Left kidney (tissue), 2 donors: Measurements from ENCODE around the gene PDLIM4. TPM values are rescaled to one million over a fixed set of nuclear protein-coding genes. Genes with fewer than 3 reads are reported as not detected.
A peak's percentile ranks its signal among the peaks of the same experiment; 100 is the strongest.

Experiments
- DNase-seq: peaks from one replicate; pipeline ENCODE4 v3.0.0-alpha.2; 2013
- polyA plus RNA-seq: library from polyadenylated mRNA; unstranded; fragments of 120-200 nt; gene quantifications from one replicate; pipeline ENCODE4 v1.2.1, GENCODE V29; 2013; ENCODE audit not compliant: insufficient read length

Gene PDLIM4
- polyA plus RNA-seq, 1 donor, result 11.1 TPM

DNA sequence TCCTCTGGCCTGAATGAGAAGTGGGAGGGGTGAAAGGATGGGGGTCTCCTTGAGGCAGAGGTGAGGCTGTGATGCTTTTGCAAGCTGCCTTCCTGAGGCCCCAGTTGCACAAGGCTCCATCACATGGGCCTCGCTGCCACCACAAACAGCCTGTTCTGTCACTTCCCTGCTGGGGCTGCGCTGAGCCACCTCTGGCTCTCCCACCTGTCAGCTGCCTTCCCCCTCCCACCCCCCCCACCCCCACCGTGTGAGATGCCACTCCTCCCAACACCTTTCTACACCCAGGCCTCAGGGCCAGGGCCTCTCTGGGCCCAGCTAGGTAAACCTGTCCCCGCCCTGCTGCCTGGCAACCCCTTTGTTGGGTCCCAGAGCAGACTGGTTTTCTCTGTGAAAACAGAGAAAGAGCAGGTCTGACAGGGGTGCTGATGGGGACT is 4.5 kb upstream of the PDLIM4 start:
- DNase-seq, result no peak

GRCh38 chr5:132253452-132254320 is 3.8 kb upstream of the PDLIM4 start:
- DNase-seq, result no peak

GRCh38 chr5:132254321-132254977 is 3.0 kb upstream of the PDLIM4 start:
- DNase-seq, result no peak

DNA sequence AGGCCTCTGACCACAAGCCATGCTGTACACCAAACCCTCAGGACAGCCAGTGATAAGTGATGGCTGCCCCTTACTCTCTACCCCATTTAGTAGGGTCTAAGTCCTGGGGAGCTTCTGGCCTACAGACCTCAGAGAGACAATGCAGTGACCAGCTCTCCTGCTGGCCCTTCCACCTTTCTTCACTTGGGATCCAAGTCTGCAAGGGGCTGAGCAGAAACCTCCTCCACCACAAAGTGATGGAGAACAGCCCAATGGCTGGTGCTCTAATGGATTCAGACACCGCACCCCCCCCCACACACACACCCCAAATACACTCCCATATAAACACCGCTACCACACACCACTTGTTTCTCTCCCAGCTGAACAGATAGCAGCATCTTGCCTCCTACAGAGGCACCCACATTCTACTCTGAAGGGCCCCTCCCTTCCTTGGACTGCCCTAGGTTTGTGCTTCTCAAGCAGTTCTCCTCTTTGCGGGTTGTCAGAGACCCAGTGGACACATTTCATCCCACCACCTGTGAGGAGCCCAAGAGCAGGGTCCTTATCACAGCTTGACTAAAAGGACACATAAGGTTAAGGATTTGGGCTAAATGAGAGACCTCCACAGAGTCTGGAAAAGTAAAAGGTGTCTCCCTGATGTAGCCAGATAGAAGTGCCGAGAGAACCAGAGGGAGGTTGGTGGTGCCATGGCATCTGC is 1.3 kb upstream of the PDLIM4 start:
- DNase-seq, result no peak

DNA sequence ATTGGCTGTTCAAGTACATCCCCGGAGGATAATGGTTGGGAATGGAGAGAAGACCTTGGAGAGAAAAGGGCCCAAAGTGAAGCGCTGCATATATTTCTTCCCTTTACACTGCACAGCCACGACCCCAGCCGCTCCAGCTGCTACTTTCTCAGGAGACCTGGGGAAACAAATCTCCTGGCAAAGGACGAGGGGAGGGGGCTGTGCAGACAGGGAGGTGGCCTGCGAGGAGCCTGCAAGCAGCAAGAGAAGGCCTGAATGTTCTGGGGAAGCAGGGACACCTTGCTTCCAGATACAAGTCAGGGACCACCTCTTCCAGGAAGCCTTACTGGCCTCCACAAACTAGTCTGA is 739 bp upstream of the PDLIM4 start:
- DNase-seq, result no peak

DNA sequence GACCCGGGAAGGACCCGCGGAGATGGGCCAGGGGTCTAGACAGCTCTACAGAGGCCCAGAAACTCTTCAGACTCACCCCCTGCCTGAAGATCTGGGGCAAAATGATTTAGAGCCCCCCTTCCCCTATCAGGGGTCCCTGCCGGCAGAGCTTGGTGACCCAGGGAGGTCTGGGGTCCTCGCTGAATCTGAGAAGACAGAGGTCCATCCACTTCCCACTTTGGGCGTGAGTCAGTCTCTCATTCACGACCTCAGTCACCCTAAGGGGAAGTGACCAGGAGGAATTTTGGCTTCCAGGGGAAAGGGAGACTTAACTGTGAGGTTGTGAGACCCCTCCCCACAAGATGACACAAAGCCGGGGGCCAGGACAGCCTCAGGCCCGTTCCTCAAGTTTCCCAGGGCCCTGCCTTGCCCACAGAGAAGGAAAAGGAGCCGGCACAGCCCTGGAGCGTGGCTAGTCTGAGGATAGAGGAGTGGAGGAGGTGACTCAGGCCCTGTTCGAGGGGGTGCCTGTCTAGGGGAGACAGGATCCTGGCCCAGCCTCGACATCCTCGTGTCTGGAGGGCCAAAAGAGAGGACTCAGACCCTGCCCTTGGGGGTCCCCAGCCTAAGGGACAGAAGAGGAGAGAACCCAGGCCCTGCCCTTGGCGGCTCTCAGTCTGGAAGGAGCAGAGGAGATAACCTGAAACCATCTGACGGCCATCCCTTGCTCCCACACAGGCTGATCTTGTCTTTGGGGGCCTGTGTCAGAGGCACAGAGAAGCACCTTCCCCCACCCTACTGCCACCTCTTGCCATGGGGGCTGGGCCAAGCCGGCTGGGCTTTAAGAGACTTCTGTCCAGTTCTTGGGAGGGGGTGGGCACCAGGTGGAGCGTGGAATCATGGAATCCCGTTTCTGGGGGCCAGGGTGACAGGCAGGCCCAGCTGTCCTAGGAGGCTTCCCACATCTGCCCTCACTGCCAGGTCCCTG is 889 bp downstream of the PDLIM4 start:
- no peak for DNase-seq

GRCh38 chr5:132259069-132259851 is 1.8 kb downstream of the PDLIM4 start:
- no peak for DNase-seq

GRCh38 chr5:132260051-132260450 is 2.6 kb downstream of the PDLIM4 start:
- no peak for DNase-seq

GRCh38 chr5:132260714-132261551 is 3.4 kb downstream of the PDLIM4 start:
- no peak for DNase-seq

DNA sequence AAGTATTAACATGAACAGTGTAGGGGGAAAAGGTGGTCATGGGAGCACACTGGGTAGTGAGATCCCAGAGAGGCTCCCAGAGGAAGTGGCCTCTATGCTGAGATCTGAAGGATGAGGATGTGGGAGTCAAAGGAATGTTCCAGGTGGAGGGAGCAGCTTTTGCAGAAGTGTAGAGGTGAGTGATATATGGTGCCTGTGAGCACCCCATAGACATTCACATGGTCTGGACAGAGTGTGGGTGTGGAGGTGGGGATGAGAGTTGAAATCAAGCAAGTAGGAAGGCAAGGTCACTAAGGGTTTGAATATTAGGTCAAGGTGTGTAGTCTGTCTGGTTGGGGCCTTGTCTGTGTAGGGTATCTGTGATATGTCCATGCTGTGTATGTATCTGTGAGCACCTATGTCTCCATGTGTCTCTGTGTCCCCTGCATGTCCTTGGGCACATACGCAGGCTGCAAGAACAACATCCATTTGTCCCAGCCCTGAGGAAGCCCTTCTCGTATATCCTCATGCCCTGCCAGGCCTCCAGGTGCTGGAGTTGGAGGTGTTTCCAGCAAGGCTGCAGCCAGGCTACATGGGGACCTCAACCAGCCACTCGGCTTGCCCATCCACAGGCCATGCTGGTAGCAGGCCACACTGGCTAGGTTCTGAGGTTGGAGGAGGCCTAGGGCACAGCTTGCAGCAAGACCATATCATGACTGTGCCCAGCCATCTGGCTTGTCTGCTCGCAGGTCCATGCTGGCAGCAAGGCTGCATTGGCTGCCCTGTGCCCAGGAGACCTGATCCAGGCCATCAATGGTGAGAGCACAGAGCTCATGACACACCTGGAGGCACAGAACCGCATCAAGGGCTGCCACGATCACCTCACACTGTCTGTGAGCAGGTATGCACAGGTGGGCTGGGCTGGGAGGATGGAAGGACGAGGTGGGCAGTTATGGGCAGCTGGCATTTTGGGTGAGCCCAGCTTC is 4.7 kb downstream of the PDLIM4 start:
- no peak for DNase-seq

- DNase-seq, result no peak
These were observed 5.5 kb downstream of the PDLIM4 start for GRCh38 chr5:132262882-132263547.

GRCh38 chr5:132263548-132264261 is 6.2 kb downstream of the PDLIM4 start:
- DNase-seq, result no peak

- no peak for DNase-seq
These were observed 7.2 kb downstream of the PDLIM4 start for GRCh38 chr5:132264546-132265335.

- peak; percentile 73 for DNase-seq
These were observed 8.0 kb downstream of the PDLIM4 start for GRCh38 chr5:132265336-132266030.

- DNase-seq, result no peak
These were observed 8.7 kb downstream of the PDLIM4 start for GRCh38 chr5:132266031-132266835.
